ENCODE data around the gene CACHD1. TPM values are rescaled to one million over a fixed set of nuclear protein-coding genes. Genes with fewer than 3 reads are reported as not detected.
"Not testable (repeated sequence)": the region's sequence is repeated elsewhere in the genome, so short reads cannot be mapped to it uniquely, and the experiment has no call there.

Gene CACHD1
- total RNA-seq, 5 donors from 2014 or later (not counting 1 experiment from before 2014, with no cell fraction given) = 0.49 to 7.3 (median 2.2) TPM

DNA sequence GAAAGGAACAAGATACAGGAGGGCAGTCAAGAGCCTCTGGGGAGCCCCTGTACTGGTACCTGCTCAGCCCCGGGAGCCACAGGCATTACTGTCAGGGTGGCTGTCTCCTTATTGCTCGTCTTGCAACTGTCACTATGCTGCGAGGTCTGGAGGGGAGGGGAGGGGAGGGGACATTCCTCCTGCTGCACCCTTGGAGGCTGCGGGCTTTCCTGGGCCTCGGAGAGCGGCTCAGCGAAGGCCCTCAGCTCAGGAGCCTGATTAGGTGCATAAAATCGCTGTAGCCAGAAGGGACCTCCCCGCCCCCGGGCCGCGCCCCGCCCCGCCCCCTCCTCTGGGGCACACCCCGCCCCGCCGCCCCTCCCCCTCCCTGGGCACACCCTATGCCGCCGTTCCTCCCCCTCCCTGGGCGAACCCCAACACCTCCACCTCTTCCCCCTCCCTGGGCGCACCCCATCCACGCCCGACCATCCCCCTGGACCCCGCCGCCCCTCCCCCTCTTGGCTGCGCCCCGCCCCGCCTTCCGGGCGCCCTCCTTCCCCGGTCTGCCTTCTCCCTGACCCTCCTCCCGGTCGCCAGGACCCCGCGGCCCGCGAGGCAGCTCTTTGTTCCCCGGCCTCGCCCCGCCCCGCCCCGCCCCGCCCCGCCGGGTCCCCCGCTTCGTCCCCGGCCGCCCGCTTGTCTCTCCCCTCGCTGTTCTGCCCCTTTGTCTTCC lies 35.5 kb downstream of the CACHD1 start:
- 0% methylated on average over 9 of the region's 51 CpGs for WGBS (ENCODE audit: insufficient coverage)
- peaks cover 0 to 16% of the 10 kb centered on the region in 2 experiments for H3K27me3 ChIP-seq (replicated peaks in 1 of 2; ENCODE audit: control insufficient read depth in 2 of 2, extremely low read depth in 1 of 2, insufficient read depth in 2 of 2, low read length in 1 of 2)
- ATAC-seq (replicated peaks in 1 of 4) (peak; percentile 63 to 70 (median 66)), DNase-seq (peak in 34 of 35 experiments; percentile 6 to 68 (median 46))
- ChIA-PET CTCF (interaction anchor here in 1 of 2 donors (0.7 kb wide), 1 partner anchor 40 kb away, joined by 4 read pairs; no protein-coding TSS in a partner anchor), POLR2A (no interaction called here)
- H3K27ac ChIP-seq (ENCODE audit: low read length) = no peak overlapping the region
- H3K36me3 ChIP-seq (ENCODE audit: control insufficient read depth in 2 of 2, extremely low read depth in 1 of 2, insufficient read depth in 1 of 2, low read length in 1 of 2) = no peaks in the 10 kb centered on the region
- Mint-ChIP-seq H3K9me3 (no peaks in the 10 kb centered on the region), H3K4me3 (peak overlapping the region; percentile 79 to 91 (median 85)), H3K36me3 (no peaks in the 10 kb centered on the region), H3K4me1 (peaks cover 19 to 48% (median 34%) of the 10 kb centered on the region in 3 donors), H3K27me3 (peaks cover 0 to 25% of the 10 kb centered on the region in 2 donors), H3K27ac (peak overlapping the region; percentile 41 to 82)
- no peaks in the 10 kb centered on the region for H3K9me3 ChIP-seq
- peak overlapping the region; percentile 33 to 68 for H3K4me3 ChIP-seq (ENCODE audit: control insufficient read depth in 1 of 2, extremely low read depth in 1 of 2, low read length in 1 of 2)
- H3K4me1 ChIP-seq (ENCODE audit: control insufficient read depth in 1 of 2, extremely low read depth in 1 of 2, insufficient read depth in 2 of 2, low read length in 2 of 2) = peaks cover 10 to 13% of the 10 kb centered on the region in 2 experiments

DNA sequence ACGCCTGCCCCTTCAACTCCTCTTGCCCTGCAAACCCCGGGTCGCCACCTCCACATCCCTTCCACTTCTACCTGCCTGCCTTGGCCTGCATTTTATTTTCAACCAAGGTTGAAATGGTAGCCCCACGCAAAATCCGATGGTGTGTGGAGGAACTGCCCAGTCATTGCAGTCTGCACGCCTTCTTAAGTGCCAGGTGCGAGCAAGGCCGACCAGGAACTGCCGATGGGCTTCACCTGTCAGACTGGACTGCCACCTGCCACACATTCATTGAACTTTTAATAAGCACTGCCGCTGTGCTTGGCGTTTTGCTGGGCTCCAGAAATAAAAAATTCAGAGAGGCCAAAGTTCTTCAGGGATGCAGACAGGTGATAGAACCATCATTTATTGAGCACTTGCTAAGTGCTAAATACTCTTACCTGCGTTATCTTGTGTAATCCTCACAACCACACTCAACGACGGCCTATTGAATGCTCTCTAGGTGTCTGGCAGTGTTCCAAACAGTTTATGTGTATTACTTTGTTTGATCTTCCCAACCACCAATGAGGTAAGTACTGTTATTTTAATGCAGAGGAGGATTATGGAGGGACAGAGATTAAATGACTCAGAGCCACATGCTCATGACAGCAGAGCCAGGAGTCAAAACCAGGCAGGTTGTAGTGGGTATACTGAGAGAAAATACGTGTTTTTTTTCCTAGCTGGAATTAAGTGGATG lies 36.2 kb downstream of the CACHD1 start:
- Mint-ChIP-seq H3K9me3 (no peaks in the 10 kb centered on the region), H3K36me3 (no peaks in the 10 kb centered on the region), H3K27me3 (peaks cover 0 to 24% of the 10 kb centered on the region in 2 donors), H3K27ac (peak overlapping the region; percentile 41 to 82), H3K4me1 (peaks cover 25 to 55% (median 41%) of the 10 kb centered on the region in 3 donors), H3K4me3 (peak overlapping the region; percentile 79 to 91 (median 85))
- peaks cover 10 to 20% of the 10 kb centered on the region in 2 experiments for H3K4me1 ChIP-seq (ENCODE audit: control insufficient read depth in 1 of 2, extremely low read depth in 1 of 2, insufficient read depth in 2 of 2, low read length in 2 of 2)
- no peaks in the 10 kb centered on the region for H3K9me3 ChIP-seq
- H3K27ac ChIP-seq (ENCODE audit: low read length) = no peak overlapping the region
- ChIA-PET CTCF (interaction anchor here in 1 of 2 donors (0.7 kb wide), 1 partner anchor 39 kb away, joined by 4 read pairs; no protein-coding TSS in a partner anchor), POLR2A (no interaction called here)
- DNase-seq (peak in 22 of 35 experiments; percentile 0 to 72 (median 12)), ATAC-seq (replicated peaks in 1 of 4) (peak; percentile 46 to 76 (median 52))
- H3K4me3 ChIP-seq (ENCODE audit: control insufficient read depth in 1 of 2, extremely low read depth in 1 of 2, low read length in 1 of 2) = peak overlapping the region; percentile 26 to 42
- WGBS (ENCODE audit: insufficient coverage) = 22% methylated on average over 8 of the region's 15 CpGs
- no peaks in the 10 kb centered on the region for H3K36me3 ChIP-seq (ENCODE audit: control insufficient read depth in 2 of 2, extremely low read depth in 1 of 2, insufficient read depth in 1 of 2, low read length in 1 of 2)
- peaks cover 0 to 12% of the 10 kb centered on the region in 2 experiments for H3K27me3 ChIP-seq (replicated peaks in 1 of 2; ENCODE audit: control insufficient read depth in 2 of 2, extremely low read depth in 1 of 2, insufficient read depth in 2 of 2, low read length in 1 of 2)

DNA sequence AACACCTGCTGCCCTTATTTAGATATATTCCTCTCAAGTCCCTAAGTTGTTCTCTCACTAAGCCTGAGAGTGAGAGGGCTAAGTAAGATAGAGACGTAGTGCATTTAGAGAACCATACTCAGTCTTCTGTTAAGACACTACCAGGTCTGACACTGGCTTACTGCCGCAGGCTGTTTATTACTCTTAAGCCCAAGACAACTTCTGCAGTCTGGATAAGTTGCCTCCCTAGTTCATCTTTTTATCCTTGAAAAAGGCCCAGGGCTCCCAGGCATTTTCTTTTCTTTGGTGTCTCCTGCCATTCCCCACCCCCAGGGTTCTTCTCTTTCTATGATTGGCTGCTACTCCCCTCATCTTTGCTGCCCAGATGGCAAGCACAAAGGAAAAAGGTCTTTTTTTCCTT lies 38.7 kb downstream of the CACHD1 start:
- ATAC-seq (replicated peaks in 1 of 4) = no peak
- 88% methylated on average over 1 of the region's 2 CpGs for WGBS (ENCODE audit: insufficient coverage)
- H3K27me3 ChIP-seq (replicated peaks in 1 of 2; ENCODE audit: control insufficient read depth in 2 of 2, extremely low read depth in 1 of 2, insufficient read depth in 2 of 2, low read length in 1 of 2) = peaks cover 0 to 12% of the 10 kb centered on the region in 2 experiments
- CTCF ChIA-PET = no interaction called here
- no peak for DNase-seq
- H3K9me3 ChIP-seq = no peaks in the 10 kb centered on the region
- POLR2A ChIA-PET = no interaction called here
- H3K36me3 ChIP-seq (ENCODE audit: control insufficient read depth in 2 of 2, extremely low read depth in 1 of 2, insufficient read depth in 1 of 2, low read length in 1 of 2) = no peaks in the 10 kb centered on the region
- Mint-ChIP-seq H3K27ac (no peak overlapping the region), H3K27me3 (peaks cover 0 to 10% of the 10 kb centered on the region in 2 donors), H3K4me1 (peaks cover 27 to 76% (median 50%) of the 10 kb centered on the region in 3 donors), H3K4me3 (no peak overlapping the region), H3K36me3 (no peaks in the 10 kb centered on the region), H3K9me3 (no peaks in the 10 kb centered on the region)
- H3K4me1 ChIP-seq (ENCODE audit: control insufficient read depth in 1 of 2, extremely low read depth in 1 of 2, insufficient read depth in 2 of 2, low read length in 2 of 2) = peaks cover 10 to 24% of the 10 kb centered on the region in 2 experiments
- H3K27ac ChIP-seq (ENCODE audit: low read length) = no peak overlapping the region
- H3K4me3 ChIP-seq (ENCODE audit: control insufficient read depth in 1 of 2, extremely low read depth in 1 of 2, low read length in 1 of 2) = no peak overlapping the region

DNA sequence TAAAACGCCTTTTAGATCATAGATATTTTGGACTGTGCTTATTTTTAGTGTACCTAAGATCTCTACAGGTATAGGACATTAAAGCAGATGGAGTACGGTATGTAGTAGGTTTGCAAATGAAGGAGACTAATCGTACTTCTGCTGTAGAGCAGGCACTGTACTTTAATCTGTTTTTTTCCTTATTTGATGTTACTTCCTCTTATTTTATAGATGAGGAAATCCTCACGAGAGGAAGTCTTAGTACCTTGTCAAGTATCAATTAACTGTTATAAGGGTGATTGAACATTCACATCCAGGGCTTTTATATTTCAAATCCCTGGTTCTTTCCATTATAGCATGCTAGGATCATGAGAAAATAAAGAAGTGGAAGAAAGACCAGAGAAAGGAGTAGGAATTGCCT lies 41.1 kb downstream of the CACHD1 start:
- H3K9me3 ChIP-seq = no peaks in the 10 kb centered on the region
- DNase-seq = no peak
- Mint-ChIP-seq H3K9me3 (no peaks in the 10 kb centered on the region), H3K4me1 (peaks cover 16 to 75% (median 47%) of the 10 kb centered on the region in 3 donors), H3K36me3 (no peaks in the 10 kb centered on the region), H3K27me3 (peaks cover 0 to 6% of the 10 kb centered on the region in 2 donors), H3K4me3 (peak overlapping the region in 1 of 3 donors; percentile 5), H3K27ac (peak overlapping the region in 1 of 2 donors; percentile 17)
- POLR2A ChIA-PET = no interaction called here
- CTCF ChIA-PET = no interaction called here
- peaks cover 3 to 16% of the 10 kb centered on the region in 2 experiments for H3K4me1 ChIP-seq (ENCODE audit: control insufficient read depth in 1 of 2, extremely low read depth in 1 of 2, insufficient read depth in 2 of 2, low read length in 2 of 2)
- 40% methylated on average over 1 of the region's 4 CpGs for WGBS (ENCODE audit: insufficient coverage)
- no peak overlapping the region for H3K4me3 ChIP-seq (ENCODE audit: control insufficient read depth in 1 of 2, extremely low read depth in 1 of 2, low read length in 1 of 2)
- peaks cover 0 to under 1% of the 10 kb centered on the region in 2 experiments for H3K27me3 ChIP-seq (replicated peaks in 1 of 2; ENCODE audit: control insufficient read depth in 2 of 2, extremely low read depth in 1 of 2, insufficient read depth in 2 of 2, low read length in 1 of 2)
- H3K27ac ChIP-seq (ENCODE audit: low read length) = no peak overlapping the region
- no peak for ATAC-seq (replicated peaks in 1 of 4)
- H3K36me3 ChIP-seq (ENCODE audit: control insufficient read depth in 2 of 2, extremely low read depth in 1 of 2, insufficient read depth in 1 of 2, low read length in 1 of 2) = no peaks in the 10 kb centered on the region

DNA sequence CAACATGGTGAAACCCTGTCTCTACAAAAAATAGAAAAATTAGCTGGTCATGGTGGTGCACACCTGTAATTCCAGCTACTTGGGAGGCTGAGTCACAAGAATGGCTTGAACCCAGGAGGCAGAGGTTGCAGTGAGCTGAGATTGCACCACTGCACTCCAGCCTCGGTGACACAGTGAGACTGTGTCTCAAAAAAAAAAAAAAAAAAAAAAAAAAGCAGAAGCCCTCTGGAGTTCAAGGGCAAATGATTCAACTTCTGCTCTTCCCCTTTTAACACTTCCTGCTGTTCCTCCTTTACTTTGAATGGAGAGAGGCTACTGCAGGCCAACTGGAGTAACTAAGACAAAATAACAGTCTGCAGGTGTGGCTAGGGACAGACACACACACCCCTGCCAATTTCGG lies 42.3 kb downstream of the CACHD1 start:
- H3K36me3 Mint-ChIP-seq; DNase-seq; H3K9me3 ChIP-seq; H3K4me3 ChIP-seq (ENCODE audit: control insufficient read depth in 1 of 2, extremely low read depth in 1 of 2, low read length in 1 of 2); H3K9me3 Mint-ChIP-seq; H3K27ac ChIP-seq (ENCODE audit: low read length); H3K27ac Mint-ChIP-seq; POLR2A ChIA-PET; ATAC-seq (replicated peaks in 1 of 4); H3K27me3 ChIP-seq (replicated peaks in 1 of 2; ENCODE audit: control insufficient read depth in 2 of 2, extremely low read depth in 1 of 2, insufficient read depth in 2 of 2, low read length in 1 of 2); H3K27me3 Mint-ChIP-seq; CTCF ChIA-PET; H3K4me3 Mint-ChIP-seq; H3K36me3 ChIP-seq (ENCODE audit: control insufficient read depth in 2 of 2, extremely low read depth in 1 of 2, insufficient read depth in 1 of 2, low read length in 1 of 2): not testable (repeated sequence)
- H3K4me1 Mint-ChIP-seq = peaks cover 8 to 69% (median 36%) of the 10 kb centered on the region in 3 donors
- 43% methylated on average over 1 of the region's 2 CpGs for WGBS (ENCODE audit: insufficient coverage)
- H3K4me1 ChIP-seq (ENCODE audit: control insufficient read depth in 1 of 2, extremely low read depth in 1 of 2, insufficient read depth in 2 of 2, low read length in 2 of 2) = peaks cover 0 to 12% of the 10 kb centered on the region in 2 experiments

DNA sequence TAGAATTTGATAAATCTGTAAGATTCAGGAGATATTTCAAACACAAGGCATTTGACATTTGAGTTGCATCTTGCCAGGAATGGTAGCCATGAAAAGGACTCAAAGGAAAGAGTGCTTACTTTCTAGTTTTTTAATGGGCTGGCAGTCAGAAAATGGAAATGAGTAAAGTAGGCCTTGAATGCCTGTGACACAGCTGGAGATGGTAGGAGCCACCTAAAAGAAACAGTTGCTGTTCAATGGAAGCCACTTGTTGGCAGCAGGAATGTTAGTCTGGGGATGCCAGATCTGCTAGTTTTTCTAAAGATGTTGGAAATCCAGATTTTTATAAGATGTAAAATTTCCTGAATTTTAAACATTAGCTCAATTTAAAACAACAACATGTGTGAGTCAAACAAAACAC lies 43.6 kb downstream of the CACHD1 start:
- ChIA-PET CTCF (interaction anchor here in 1 of 2 donors (0.6 kb wide), 1 partner anchor 162 kb away, joined by 4 read pairs; no protein-coding TSS in a partner anchor), POLR2A (no interaction called here)
- no peak overlapping the region for H3K4me3 ChIP-seq (ENCODE audit: control insufficient read depth in 1 of 2, extremely low read depth in 1 of 2, low read length in 1 of 2)
- H3K27me3 Mint-ChIP-seq = no peaks in the 10 kb centered on the region
- H3K27ac ChIP-seq (ENCODE audit: low read length) = no peak overlapping the region
- H3K9me3 ChIP-seq = no peaks in the 10 kb centered on the region
- H3K27ac Mint-ChIP-seq = no peak overlapping the region
- no peaks in the 10 kb centered on the region for H3K27me3 ChIP-seq (replicated peaks in 1 of 2; ENCODE audit: control insufficient read depth in 2 of 2, extremely low read depth in 1 of 2, insufficient read depth in 2 of 2, low read length in 1 of 2)
- no peak for ATAC-seq (replicated peaks in 1 of 4)
- DNase-seq = no peak
- no peaks in the 10 kb centered on the region for H3K36me3 ChIP-seq (ENCODE audit: control insufficient read depth in 2 of 2, extremely low read depth in 1 of 2, insufficient read depth in 1 of 2, low read length in 1 of 2)
- peaks cover 8 to 60% (median 31%) of the 10 kb centered on the region in 3 donors for H3K4me1 Mint-ChIP-seq
- no peak overlapping the region for H3K4me3 Mint-ChIP-seq
- H3K4me1 ChIP-seq (ENCODE audit: control insufficient read depth in 1 of 2, extremely low read depth in 1 of 2, insufficient read depth in 2 of 2, low read length in 2 of 2) = peaks cover 0 to 12% of the 10 kb centered on the region in 2 experiments
- no peaks in the 10 kb centered on the region for H3K36me3 Mint-ChIP-seq
- H3K9me3 Mint-ChIP-seq = no peaks in the 10 kb centered on the region
